Panc1 (cell line): Measurements from ENCODE around the gene GLI1. TPM values are rescaled to one million over a fixed set of nuclear protein-coding genes. Genes with fewer than 3 reads are reported as not detected.

Experiments
- ATAC-seq: fragments of 200-7000 bp; cut with Tn5 transposase; 2 replicates; pipeline ENCODE4 v1.9.1; 2020; ENCODE audit warnings: mild to moderate bottlenecking, moderate library complexity
- BruUV-seq: library from RNA; stranded (reverse); fragments of 400-500 nt; replicated peaks from 2 replicates; lab custom pipeline; 2021; lab: Mats Ljungman, UMichigan
- CTCF ChIA-PET: fragments of 300-600 bp; sonication (Branson Sonifier 250); formaldehyde crosslinking; loops from one replicate; lab custom pipeline; 2022; ENCODE audit warnings: antibody characterized with exemption; lab: Charles Lee
- POLR2A ChIA-PET: fragments of 300-600 bp; sonication (Branson Sonifier 250); formaldehyde crosslinking; loops from one replicate; lab custom pipeline; 2022; ENCODE audit warnings: antibody characterized with exemption; lab: Charles Lee
- DNase-seq: peaks from one replicate; pipeline ENCODE4 v3.0.0-alpha.2; 2010; ENCODE audit warnings: low read depth, low spot score
- H3K27ac ChIP-seq: 2 replicates; pipeline ENCODE4 v1.5.1; 2011; ENCODE audit warnings: mild to moderate bottlenecking, low read length, inconsistent platforms
- H3K27me3 ChIP-seq: fragments of 200-500 bp; sonication (Bioruptor generic); 2 replicates; pipeline ENCODE4 v1.6.0; 2014; ENCODE audit warnings: low read length, inconsistent platforms; ENCODE audit not compliant: control insufficient read depth, insufficient read depth
- H3K36me3 ChIP-seq: fragments of 200-500 bp; sonication (Bioruptor generic); 2 replicates; pipeline ENCODE4 v1.5.1; 2014; ENCODE audit warnings: inconsistent platforms, mild to moderate bottlenecking, low read length, moderate library complexity; ENCODE audit not compliant: control insufficient read depth, insufficient read depth
- H3K4me1 ChIP-seq: 2 replicates; pipeline ENCODE4 v1.5.1; 2011; ENCODE audit warnings: inconsistent platforms, mild to moderate bottlenecking, low read length, moderate library complexity; ENCODE audit not compliant: control insufficient read depth, insufficient read depth
- H3K4me3 ChIP-seq, 2 experiments: 2 replicates each; pipeline ENCODE4 v1.5.1; 2011 to 2012; ENCODE audit warnings: low read depth in 2 of 2, low read length in 2 of 2, mild to moderate bottlenecking in 2 of 2, inconsistent platforms in 1 of 2, moderate library complexity in 1 of 2
- H3K9me3 ChIP-seq: fragments of 200-500 bp; sonication (Bioruptor generic); 2 replicates; pipeline ENCODE4 v1.5.1; 2014; ENCODE audit warnings: low read depth, mild to moderate bottlenecking, inconsistent platforms, low read length, moderate library complexity; ENCODE audit not compliant: control insufficient read depth, insufficient read depth
- POLR2AphosphoS5 ChIP-seq: IDR thresholded peaks from 2 replicates; pipeline ENCODE4 v1.6.1; 2012; ENCODE audit warnings: mild to moderate bottlenecking, low read depth, low read length, moderate library complexity
- SIN3A ChIP-seq: IDR thresholded peaks from 2 replicates; pipeline ENCODE4 v1.6.1; 2012; ENCODE audit warnings: low read depth, mild to moderate bottlenecking, low read length, moderate library complexity, borderline replicate concordance; ENCODE audit not compliant: insufficient read depth
- TCF7L2 ChIP-seq: IDR thresholded peaks from 2 replicates; pipeline ENCODE4 v1.6.1; 2011; ENCODE audit warnings: mild to moderate bottlenecking, low read depth, low read length, inconsistent platforms
- in situ Hi-C: cut with HindIII; loops from 2 replicates; pipeline ENCODE4 v1.10.0; 2016; ENCODE audit warnings: low sequenced_read_pairs, low pct_unique_long_range_greater_than_20kb
- intact Hi-C: fragments of 100-400 bp; cut with micrococcal nuclease; formaldehyde crosslinking; loops from one replicate; pipeline ENCODE4 v1.10.0; 2022; ENCODE audit not compliant: unreplicated experiment
- total RNA-seq: library from RNA; stranded (reverse); gene quantifications from one replicate; pipeline ENCODE4 v1.2.1, GENCODE V29; 2021; ENCODE audit not compliant: unreplicated experiment
- TF ChIP-seq, protein P1 (sequence below): fragments of 450-650 bp; IDR thresholded peaks from 2 replicates; pipeline ENCODE4 v1.5.1; 2017; ENCODE audit warnings: mild to moderate bottlenecking
- TF ChIP-seq, protein P2 (sequence below), 2 experiments: IDR thresholded peaks; 2 replicates each; pipeline ENCODE4 v1.6.1; 2011 to 2012; ENCODE audit warnings: low read depth in 2 of 2, control low read depth in 1 of 2, low read length in 1 of 2, mild to moderate bottlenecking in 1 of 2, moderate library complexity in 1 of 2; ENCODE audit not compliant: insufficient read depth in 1 of 2

Gene GLI1
- total RNA-seq, 1 experiment from 2014 or later, result 6.5 TPM

DNA sequence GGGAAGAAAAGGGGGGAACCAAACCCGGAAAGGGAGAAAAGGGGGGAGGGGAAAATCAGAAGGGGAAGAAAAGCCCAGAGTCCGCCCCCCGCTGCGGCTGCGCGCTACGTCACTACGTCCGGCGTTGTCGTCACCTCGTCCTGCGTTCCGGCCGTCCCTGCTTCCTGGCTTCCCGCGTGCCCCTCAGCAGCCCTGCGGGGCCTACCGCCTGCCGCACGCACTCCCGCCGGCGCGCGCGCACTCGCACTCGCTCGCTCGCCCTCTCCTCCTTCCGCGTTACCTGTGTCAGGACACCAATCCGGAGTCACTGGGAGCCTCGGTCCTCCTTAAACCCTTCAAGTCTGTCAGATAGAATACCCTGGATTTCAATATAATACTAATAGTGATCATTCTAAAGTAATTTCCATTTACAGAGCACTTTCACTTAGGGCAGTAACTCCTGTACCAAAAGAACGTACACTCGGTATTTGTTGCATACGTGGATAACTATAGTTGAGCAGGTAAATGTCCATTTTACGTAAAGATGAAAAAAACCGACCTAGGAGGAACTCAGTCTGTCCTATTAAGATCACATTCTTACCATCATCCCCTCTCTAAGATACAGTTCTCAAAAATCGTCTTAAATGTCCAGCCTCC, 28.5 kb upstream of the GLI1 start, which contains the start of gene R3HDM2:
Gene R3HDM2, minus strand, starts transcription at position 113 of the 636 bp plus-strand sequence. CDS start 120,615 bp downstream, outside the sequence.
- ChIA-PET CTCF (no interaction called here), POLR2A (interaction anchor here (0.6 kb wide), 1 partner anchor 313 kb away, joined by 4 read pairs; the partner anchor contains the start of gene TSPAN31)
- peaks cover 6% of the 10 kb centered on the region for H3K4me1 ChIP-seq
- no peaks in the 10 kb centered on the region for H3K9me3 ChIP-seq
- ATAC-seq (peak; percentile 98), DNase-seq (peak; percentile 39)
- TF ChIP-seq POLR2AphosphoS5, result peak; percentile 89
- TF ChIP-seq, protein P1, sequence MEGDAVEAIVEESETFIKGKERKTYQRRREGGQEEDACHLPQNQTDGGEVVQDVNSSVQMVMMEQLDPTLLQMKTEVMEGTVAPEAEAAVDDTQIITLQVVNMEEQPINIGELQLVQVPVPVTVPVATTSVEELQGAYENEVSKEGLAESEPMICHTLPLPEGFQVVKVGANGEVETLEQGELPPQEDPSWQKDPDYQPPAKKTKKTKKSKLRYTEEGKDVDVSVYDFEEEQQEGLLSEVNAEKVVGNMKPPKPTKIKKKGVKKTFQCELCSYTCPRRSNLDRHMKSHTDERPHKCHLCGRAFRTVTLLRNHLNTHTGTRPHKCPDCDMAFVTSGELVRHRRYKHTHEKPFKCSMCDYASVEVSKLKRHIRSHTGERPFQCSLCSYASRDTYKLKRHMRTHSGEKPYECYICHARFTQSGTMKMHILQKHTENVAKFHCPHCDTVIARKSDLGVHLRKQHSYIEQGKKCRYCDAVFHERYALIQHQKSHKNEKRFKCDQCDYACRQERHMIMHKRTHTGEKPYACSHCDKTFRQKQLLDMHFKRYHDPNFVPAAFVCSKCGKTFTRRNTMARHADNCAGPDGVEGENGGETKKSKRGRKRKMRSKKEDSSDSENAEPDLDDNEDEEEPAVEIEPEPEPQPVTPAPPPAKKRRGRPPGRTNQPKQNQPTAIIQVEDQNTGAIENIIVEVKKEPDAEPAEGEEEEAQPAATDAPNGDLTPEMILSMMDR, result no peak
- TF ChIP-seq, protein P2, sequence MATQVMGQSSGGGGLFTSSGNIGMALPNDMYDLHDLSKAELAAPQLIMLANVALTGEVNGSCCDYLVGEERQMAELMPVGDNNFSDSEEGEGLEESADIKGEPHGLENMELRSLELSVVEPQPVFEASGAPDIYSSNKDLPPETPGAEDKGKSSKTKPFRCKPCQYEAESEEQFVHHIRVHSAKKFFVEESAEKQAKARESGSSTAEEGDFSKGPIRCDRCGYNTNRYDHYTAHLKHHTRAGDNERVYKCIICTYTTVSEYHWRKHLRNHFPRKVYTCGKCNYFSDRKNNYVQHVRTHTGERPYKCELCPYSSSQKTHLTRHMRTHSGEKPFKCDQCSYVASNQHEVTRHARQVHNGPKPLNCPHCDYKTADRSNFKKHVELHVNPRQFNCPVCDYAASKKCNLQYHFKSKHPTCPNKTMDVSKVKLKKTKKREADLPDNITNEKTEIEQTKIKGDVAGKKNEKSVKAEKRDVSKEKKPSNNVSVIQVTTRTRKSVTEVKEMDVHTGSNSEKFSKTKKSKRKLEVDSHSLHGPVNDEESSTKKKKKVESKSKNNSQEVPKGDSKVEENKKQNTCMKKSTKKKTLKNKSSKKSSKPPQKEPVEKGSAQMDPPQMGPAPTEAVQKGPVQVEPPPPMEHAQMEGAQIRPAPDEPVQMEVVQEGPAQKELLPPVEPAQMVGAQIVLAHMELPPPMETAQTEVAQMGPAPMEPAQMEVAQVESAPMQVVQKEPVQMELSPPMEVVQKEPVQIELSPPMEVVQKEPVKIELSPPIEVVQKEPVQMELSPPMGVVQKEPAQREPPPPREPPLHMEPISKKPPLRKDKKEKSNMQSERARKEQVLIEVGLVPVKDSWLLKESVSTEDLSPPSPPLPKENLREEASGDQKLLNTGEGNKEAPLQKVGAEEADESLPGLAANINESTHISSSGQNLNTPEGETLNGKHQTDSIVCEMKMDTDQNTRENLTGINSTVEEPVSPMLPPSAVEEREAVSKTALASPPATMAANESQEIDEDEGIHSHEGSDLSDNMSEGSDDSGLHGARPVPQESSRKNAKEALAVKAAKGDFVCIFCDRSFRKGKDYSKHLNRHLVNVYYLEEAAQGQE (IDR thresholded peaks at IDR 0.05; ENCODE audit: insufficient read depth in 1 of 2, low read depth in 2 of 2, low read length in 1 of 2), result no peak
- TF ChIP-seq TCF7L2, result no peak
- 0 out of 2 replicates have a peak, but pooled peaks have one; percentile 42 for TF ChIP-seq SIN3A
- TSS peak; percentile 97 for BruUV-seq
- H3K4me3 ChIP-seq, result peak within 1 kb of the TSS; percentile 60 to 86
- no peaks in the 10 kb centered on the region for H3K27me3 ChIP-seq
- no peaks in the 10 kb centered on the region for H3K36me3 ChIP-seq
- intact Hi-C loops, result no loop called here
- H3K27ac ChIP-seq, result peak within 1 kb of the TSS; percentile 98
- in situ Hi-C loops, result no loop called here

- no peak for DNase-seq
- H3K27me3 ChIP-seq, result no peaks in the 10 kb centered on the region
- intact Hi-C loops (no loop called here), in situ Hi-C loops (no loop called here)
- peaks cover 6% of the 10 kb centered on the region for H3K4me1 ChIP-seq
- ChIA-PET POLR2A (interaction anchor here (0.7 to 0.8 kb wide), 3 partner anchors 9 to 1449 kb away, joined by 5 to 15 read pairs (median 9); no protein-coding TSS in a partner anchor), CTCF (interaction anchor here (1.6 kb wide), 1 partner anchor 21 kb away, joined by 4 read pairs; no protein-coding TSS in a partner anchor)
- ATAC-seq, result no peak
- H3K4me3 ChIP-seq, result peak overlapping the region; percentile 60 to 62; a peak in 3 of 4 replicates
- H3K9me3 ChIP-seq, result no peaks in the 10 kb centered on the region
- peak overlapping the region; percentile 98 for H3K27ac ChIP-seq
- TF ChIP-seq TCF7L2, result no peak
- TF ChIP-seq, protein P2 (IDR thresholded peaks at IDR 0.05; ENCODE audit: insufficient read depth in 1 of 2, low read depth in 2 of 2, low read length in 1 of 2), result no peak
- TF ChIP-seq, protein P1, result no peak
- no peak for TF ChIP-seq POLR2AphosphoS5
- TF ChIP-seq SIN3A, result no peak
- no peaks in the 10 kb centered on the region for H3K36me3 ChIP-seq
- no TSS peak for BruUV-seq
Observed at GRCh38 chr12:57431654-57432188, 27.9 kb upstream of the GLI1 start.
